ENCODE results near the gene PPFIBP2. TPM values are rescaled to one million over a fixed set of nuclear protein-coding genes. Genes with fewer than 3 reads are reported as not detected.

The PPFIBP2 gene
- total RNA-seq, 1 experiment from 2014 or later, result 5.7 TPM

GRCh38 chr11:7643314-7643713 lies 129.5 kb downstream of the PPFIBP2 start:
- ChIA-PET POLR2A (ENCODE audit: low non-redundant PET) (no interaction called here), CTCF (no interaction called here)
- Histone ChIP-seq H3K4me3 (ENCODE audit: low read depth, low read length, poor library complexity, severe bottlenecking) (no peak overlapping the region), H3K36me3 (ENCODE audit: insufficient read depth, low read length, poor library complexity, severe bottlenecking) (no peaks in the 10 kb centered on the region), H3K9me3 (ENCODE audit: low read depth, low read length, poor library complexity, severe bottlenecking) (no peaks in the 10 kb centered on the region), H3K4me1 (ENCODE audit: insufficient read depth, low read length, poor library complexity, severe bottlenecking) (no peaks in the 10 kb centered on the region), H3K27ac (ENCODE audit: low read depth, low read length, poor library complexity, severe bottlenecking) (no peak overlapping the region), H3K27me3 (replicated peaks; ENCODE audit: insufficient read depth, low read depth, low read length, poor library complexity) (no peaks in the 10 kb centered on the region)
- no TSS peak for BruUV-seq (replicated peaks)
- intact Hi-C loops (cut with micrococcal nuclease; ENCODE audit: unreplicated experiment), result no loop called here
- TF ChIP-seq EZH2 (IDR thresholded peaks at IDR 0.05; ENCODE audit: borderline replicate concordance, low read depth, low read length, poor library complexity, severe bottlenecking) (no peak), CTCF (conservative IDR thresholded peaks at IDR 0.05; ENCODE audit: low read depth, low read length) (no peak)
- no peak for DNase-seq (ENCODE audit: low spot score)

- H3K9me3 ChIP-seq (ENCODE audit: low read depth, low read length, poor library complexity, severe bottlenecking), result no peaks in the 10 kb centered on the region
- H3K36me3 ChIP-seq (ENCODE audit: insufficient read depth, low read length, poor library complexity, severe bottlenecking), result no peaks in the 10 kb centered on the region
- ChIA-PET POLR2A (ENCODE audit: low non-redundant PET) (no interaction called here), CTCF (no interaction called here)
- H3K27me3 ChIP-seq (replicated peaks; ENCODE audit: insufficient read depth, low read depth, low read length, poor library complexity), result no peaks in the 10 kb centered on the region
- H3K4me3 ChIP-seq (ENCODE audit: low read depth, low read length, poor library complexity, severe bottlenecking), result no peak overlapping the region
- no peak for DNase-seq (ENCODE audit: low spot score)
- no peak overlapping the region for H3K27ac ChIP-seq (ENCODE audit: low read depth, low read length, poor library complexity, severe bottlenecking)
- H3K4me1 ChIP-seq (ENCODE audit: insufficient read depth, low read length, poor library complexity, severe bottlenecking), result no peaks in the 10 kb centered on the region
- intact Hi-C loops (cut with micrococcal nuclease; ENCODE audit: unreplicated experiment), result no loop called here
- no TSS peak for BruUV-seq (replicated peaks)
- TF ChIP-seq EZH2 (IDR thresholded peaks at IDR 0.05; ENCODE audit: borderline replicate concordance, low read depth, low read length, poor library complexity, severe bottlenecking) (no peak), CTCF (conservative IDR thresholded peaks at IDR 0.05; ENCODE audit: low read depth, low read length) (no peak)
Observed at GRCh38 chr11:7645206-7645605, 131.4 kb downstream of the PPFIBP2 start.

- BruUV-seq (replicated peaks), result no TSS peak
- no peak for TF ChIP-seq CTCF (conservative IDR thresholded peaks at IDR 0.05; ENCODE audit: low read depth, low read length)
- no peak for TF ChIP-seq EZH2 (IDR thresholded peaks at IDR 0.05; ENCODE audit: borderline replicate concordance, low read depth, low read length, poor library complexity, severe bottlenecking)
- Histone ChIP-seq H3K27ac (ENCODE audit: low read depth, low read length, poor library complexity, severe bottlenecking) (no peak overlapping the region), H3K36me3 (ENCODE audit: insufficient read depth, low read length, poor library complexity, severe bottlenecking) (no peaks in the 10 kb centered on the region), H3K4me1 (ENCODE audit: insufficient read depth, low read length, poor library complexity, severe bottlenecking) (no peaks in the 10 kb centered on the region), H3K4me3 (ENCODE audit: low read depth, low read length, poor library complexity, severe bottlenecking) (no peak overlapping the region), H3K27me3 (replicated peaks; ENCODE audit: insufficient read depth, low read depth, low read length, poor library complexity) (no peaks in the 10 kb centered on the region), H3K9me3 (ENCODE audit: low read depth, low read length, poor library complexity, severe bottlenecking) (no peaks in the 10 kb centered on the region)
- no peak for DNase-seq (ENCODE audit: low spot score)
- POLR2A ChIA-PET (ENCODE audit: low non-redundant PET), result no interaction called here
- CTCF ChIA-PET, result no interaction called here
- intact Hi-C loops (cut with micrococcal nuclease; ENCODE audit: unreplicated experiment), result no loop called here
Observed at GRCh38 chr11:7646866-7647265, 133.1 kb downstream of the PPFIBP2 start.
